Measurements from ENCODE around the gene RGPD8.
"Not testable (repeated sequence)": the region's sequence is repeated elsewhere in the genome, so short reads cannot be mapped to it uniquely, and the experiment has no call there.

The RGPD8 gene

DNA sequence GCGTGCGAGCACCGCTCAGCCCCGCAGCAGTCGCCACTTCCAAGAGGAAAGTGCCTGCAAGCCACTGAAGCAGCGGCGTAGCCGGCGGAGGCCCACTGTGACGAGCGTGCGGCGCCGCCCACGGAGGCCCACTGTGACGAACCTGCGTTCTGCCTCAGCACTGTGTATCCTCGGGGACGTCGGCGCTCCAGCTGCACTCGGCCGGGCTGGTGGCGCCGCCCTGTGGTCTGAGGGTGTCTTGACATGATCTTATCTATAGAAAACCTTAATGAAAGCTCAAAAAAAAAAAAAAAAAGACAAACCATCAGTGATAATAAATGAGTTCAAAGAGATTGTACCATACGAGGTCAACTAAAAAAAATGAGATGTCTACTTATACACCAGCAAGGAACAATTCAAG, at the start of gene RGPD8:
Gene RGPD8, minus strand, starts transcription at position 166 of the 400 bp plus-strand sequence. CDS start 192 bp downstream, outside the sequence.
- DNase-seq: peak; percentile 90
- in situ Hi-C loops (cut with MboI; ENCODE audit: low pct_unique_long_range_greater_than_20kb, low sequenced_read_pairs): not testable (repeated sequence)

- DNase-seq: no peak
- in situ Hi-C loops (cut with MboI; ENCODE audit: low pct_unique_long_range_greater_than_20kb, low sequenced_read_pairs): no loop called here
These were observed 49.6 kb upstream of the RGPD8 start for GRCh38 chr2:112483042-112483473.

- DNase-seq: peak; percentile 43
These were observed 49.0 kb upstream of the RGPD8 start for GRCh38 chr2:112482309-112483041.

DNA sequence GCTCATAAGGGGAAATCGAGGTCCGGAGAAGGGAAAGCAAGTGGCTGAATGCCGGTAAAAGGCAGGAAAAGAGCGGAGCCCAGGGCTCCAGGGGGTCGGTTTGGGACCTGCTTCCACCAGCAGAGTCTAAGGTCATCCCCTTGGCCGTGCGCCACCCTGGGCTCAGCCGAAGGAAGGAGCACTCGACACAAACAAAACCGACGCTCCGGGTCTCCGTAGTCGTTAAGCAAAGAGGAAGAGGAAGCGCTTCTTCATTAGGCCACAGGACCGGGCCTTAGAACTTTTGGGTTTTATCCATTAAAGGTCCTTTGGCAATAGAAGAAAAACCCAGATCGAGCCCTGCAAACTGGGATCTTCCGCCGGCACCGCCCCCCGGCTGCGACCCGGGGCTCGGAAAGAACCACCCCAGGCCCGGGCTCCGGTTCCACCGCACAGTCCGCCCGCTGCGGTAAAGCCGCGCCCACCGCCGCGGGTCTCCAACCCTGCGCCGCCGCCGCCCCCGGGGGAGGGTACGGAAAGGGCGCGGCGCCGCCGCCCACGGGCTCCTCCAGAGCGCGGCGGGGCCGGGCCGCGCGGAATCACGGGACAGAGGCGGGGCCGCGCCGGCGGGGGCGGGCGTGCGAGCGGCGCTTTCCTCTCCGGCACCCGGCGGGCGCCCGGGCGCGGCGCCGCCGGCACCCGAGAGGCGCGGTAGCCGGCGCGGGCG, 48.2 kb upstream of the RGPD8 start, which contains the start of gene TTL:
Gene TTL, plus strand, starts transcription at position 629 of the 706 bp plus-strand sequence. CDS start 189 bp downstream, outside the sequence.
- in situ Hi-C loops (cut with MboI; ENCODE audit: low pct_unique_long_range_greater_than_20kb, low sequenced_read_pairs): no loop called here
- peak; percentile 77 for DNase-seq

More at GRCh38 chr2:112482309-112483041, 49.0 kb upstream of the RGPD8 start:
- in situ Hi-C loops (cut with MboI; ENCODE audit: low pct_unique_long_range_greater_than_20kb, low sequenced_read_pairs): no loop called here

- in situ Hi-C loops (cut with MboI; ENCODE audit: low pct_unique_long_range_greater_than_20kb, low sequenced_read_pairs): no loop called here
- peak; percentile 87 for DNase-seq
These were observed 47.6 kb upstream of the RGPD8 start for GRCh38 chr2:112481050-112481527.

GRCh38 chr2:112480530-112481049, 47.1 kb upstream of the RGPD8 start:
- in situ Hi-C loops (cut with MboI; ENCODE audit: low pct_unique_long_range_greater_than_20kb, low sequenced_read_pairs): no loop called here

GRCh38 chr2:112476434-112476833, 43.0 kb upstream of the RGPD8 start:
- DNase-seq: no peak
- in situ Hi-C loops (cut with MboI; ENCODE audit: low pct_unique_long_range_greater_than_20kb, low sequenced_read_pairs): no loop called here

More at GRCh38 chr2:112480530-112481049, 47.1 kb upstream of the RGPD8 start:
- no peak for DNase-seq

DNA sequence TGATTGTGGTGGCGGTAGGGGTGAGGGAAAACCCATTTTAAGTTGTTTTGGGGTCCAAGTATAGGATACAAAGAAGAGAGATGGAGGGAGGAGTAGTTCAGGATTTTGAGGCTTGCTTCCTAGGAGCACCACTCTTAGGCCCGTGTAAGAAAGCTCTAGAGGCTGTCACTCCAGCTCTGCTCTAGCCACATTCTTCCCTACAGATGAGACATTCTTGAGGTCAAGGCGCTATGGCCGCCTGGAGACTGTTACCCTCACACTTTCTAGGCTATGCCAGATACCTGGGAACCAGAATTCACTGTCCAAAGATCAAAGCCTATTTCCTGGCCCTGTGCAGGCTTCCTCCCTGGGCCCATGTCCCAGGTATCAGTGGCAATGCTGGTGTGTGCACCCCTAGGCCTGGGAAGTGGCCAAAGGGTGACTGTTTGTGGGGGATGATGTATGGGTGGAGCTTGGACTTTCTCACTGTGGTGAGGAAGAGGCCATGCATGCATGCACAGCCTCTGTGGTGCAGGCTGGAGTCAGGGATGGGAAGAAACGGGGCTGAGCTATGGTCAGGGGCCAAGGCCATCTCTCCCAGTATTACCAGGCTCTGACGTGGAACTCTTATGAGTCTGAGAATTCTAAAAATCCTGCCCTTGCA, 41.5 kb upstream of the RGPD8 start:
- in situ Hi-C loops (cut with MboI; ENCODE audit: low pct_unique_long_range_greater_than_20kb, low sequenced_read_pairs): no loop called here
- DNase-seq: no peak

- DNase-seq: no peak
- in situ Hi-C loops (cut with MboI; ENCODE audit: low pct_unique_long_range_greater_than_20kb, low sequenced_read_pairs): no loop called here
These were observed 39.3 kb upstream of the RGPD8 start for GRCh38 chr2:112472547-112473263.

DNA sequence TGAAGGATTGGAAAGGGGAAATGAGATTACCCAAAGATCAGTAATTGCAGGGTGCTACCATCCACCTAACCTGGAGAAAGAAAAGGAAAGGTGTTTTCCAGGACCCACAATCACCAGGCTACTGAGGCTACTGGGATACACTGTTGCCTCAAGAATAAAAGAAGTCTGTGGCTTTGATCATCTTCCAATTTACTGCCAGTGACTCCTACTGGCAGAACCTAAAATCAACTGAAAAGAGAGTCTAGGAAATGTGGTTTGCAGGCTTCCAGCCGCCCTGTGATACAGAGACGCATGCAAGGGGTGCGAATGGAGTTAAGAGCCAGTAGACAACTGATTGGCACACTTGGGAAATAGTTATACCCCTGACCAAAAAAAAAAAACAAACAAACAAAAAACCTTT, 31.9 kb upstream of the RGPD8 start:
- DNase-seq: peak; percentile 42
- in situ Hi-C loops (cut with MboI; ENCODE audit: low pct_unique_long_range_greater_than_20kb, low sequenced_read_pairs): no loop called here

DNA sequence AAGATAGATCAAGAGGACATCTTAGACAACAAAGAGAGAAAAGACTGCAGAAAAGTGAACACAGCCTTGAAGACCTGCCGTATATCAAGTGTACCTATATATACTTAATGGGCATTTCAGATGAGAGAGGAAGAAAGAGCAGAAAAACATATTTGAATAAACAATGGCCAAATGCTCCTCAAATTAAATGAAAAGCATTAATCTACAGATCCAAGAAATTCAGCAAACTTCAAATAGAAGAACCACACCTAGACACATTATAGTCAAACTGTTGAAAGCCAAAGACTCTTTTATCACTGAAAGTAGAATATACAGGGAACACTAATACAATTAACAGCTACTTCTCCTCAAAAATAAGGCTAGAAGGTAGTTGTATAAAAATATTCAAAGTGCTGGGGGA, 29.8 kb upstream of the RGPD8 start:
- no peak for DNase-seq
- in situ Hi-C loops (cut with MboI; ENCODE audit: low pct_unique_long_range_greater_than_20kb, low sequenced_read_pairs): no loop called here

DNA sequence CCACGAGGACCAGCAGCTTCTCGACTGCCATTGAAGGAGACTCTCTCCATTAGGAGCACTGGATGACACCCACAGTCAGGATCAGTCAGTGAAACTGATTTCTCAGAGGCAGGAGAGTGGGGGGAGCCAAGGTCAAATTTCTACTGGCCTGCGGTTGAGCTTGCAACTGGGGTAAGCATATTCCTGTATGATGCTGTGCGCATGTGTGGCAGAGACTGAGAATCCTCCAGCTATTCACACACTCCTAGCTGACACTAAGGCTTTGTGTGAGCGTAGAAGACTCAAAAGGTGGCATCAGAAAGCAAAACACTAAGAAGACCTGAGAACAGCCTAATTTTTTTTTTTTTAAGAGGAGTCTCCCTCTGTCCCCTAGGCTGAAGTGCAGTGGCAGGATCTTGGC, 28.7 kb upstream of the RGPD8 start:
- in situ Hi-C loops (cut with MboI; ENCODE audit: low pct_unique_long_range_greater_than_20kb, low sequenced_read_pairs): no loop called here
- DNase-seq: no peak

DNA sequence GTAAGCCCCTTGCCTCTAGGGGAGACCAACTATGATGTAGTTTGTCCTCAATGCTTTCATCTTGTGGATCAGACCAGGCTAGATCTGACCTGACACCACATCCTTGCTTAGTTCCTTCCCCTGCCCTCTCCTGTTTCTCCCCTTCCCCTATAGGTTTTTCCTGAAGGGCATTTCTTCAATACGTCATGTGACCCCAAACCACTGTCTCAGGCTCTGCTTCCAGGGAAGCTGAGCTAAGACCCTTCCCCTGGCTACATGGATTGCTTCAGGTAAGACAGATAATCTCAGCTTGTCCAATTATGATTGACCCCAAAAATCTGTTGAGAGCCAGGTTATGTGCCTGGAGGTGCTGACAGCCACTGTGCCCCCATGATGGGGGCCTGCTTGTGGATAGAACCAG, 25.9 kb upstream of the RGPD8 start:
- DNase-seq: no peak
- in situ Hi-C loops (cut with MboI; ENCODE audit: low pct_unique_long_range_greater_than_20kb, low sequenced_read_pairs): no loop called here

DNA sequence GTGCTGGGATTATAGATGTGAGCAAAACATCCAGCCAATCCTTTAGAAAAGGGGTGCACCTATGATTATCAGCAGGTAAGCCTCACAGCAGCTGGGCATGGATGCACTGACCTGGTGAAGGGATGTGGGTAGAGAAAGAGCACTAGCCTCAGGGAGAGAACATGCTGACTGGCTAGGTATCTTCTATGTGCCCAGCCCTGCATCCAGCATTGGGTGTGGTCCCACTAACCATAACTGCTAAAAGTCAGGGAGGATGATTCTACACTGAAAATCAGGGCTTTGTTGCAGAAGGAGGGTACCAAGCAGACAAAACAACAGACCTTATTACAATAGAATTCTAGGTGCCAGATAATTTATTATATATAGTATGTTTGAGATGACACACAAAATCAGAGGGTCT, 21.1 kb upstream of the RGPD8 start:
- no peak for DNase-seq

DNA sequence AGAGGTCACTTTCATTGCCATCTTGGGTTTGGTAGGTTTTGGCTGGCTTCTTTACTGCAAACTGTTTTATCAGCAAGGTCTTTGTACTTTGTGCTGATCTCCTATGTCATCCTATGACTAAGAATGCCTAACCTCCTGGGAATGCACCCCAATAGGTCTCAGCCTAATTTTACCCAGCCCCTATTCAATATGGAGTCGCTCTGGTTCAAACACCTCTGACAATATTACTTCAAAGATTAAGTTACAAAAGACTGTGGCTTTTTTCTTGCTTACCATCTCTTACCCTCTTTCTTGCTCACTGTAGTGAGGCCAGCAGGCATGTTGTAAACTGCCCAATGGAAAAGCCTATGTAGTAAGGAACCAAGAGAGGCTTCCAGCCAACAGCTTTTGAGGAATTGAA, 17.9 kb upstream of the RGPD8 start:
- DNase-seq: no peak
- in situ Hi-C loops (cut with MboI; ENCODE audit: low pct_unique_long_range_greater_than_20kb, low sequenced_read_pairs): no loop called here

More for the DNA sequence above, 21.1 kb upstream of the RGPD8 start:
- in situ Hi-C loops (cut with MboI; ENCODE audit: low pct_unique_long_range_greater_than_20kb, low sequenced_read_pairs): no loop called here

DNA sequence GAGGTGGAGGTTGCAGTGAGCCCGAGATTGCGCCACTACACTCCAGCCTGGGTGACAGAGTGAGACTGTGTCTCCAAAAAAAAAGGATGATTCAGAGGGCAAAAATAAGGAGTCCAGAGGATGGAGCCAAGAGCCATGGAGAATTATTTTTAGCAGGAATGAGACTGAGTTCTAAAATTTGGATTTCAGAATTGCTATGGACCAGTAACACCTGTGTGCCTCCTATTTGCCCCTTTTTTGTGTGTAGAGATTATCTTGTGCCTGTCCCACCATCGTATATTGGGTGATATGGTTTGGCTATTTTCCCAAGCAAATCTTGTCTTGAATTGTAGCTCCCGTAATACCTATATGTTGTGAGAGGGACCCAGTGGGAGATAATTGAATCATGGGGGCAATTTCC, 16.4 kb upstream of the RGPD8 start:
- no peak for DNase-seq
- in situ Hi-C loops (cut with MboI; ENCODE audit: low pct_unique_long_range_greater_than_20kb, low sequenced_read_pairs): no loop called here

- in situ Hi-C loops (cut with MboI; ENCODE audit: low pct_unique_long_range_greater_than_20kb, low sequenced_read_pairs); DNase-seq: not testable (repeated sequence)
These were observed 10.8 kb upstream of the RGPD8 start for GRCh38 chr2:112444256-112444655.

GRCh38 chr2:112438603-112439261, 5.3 kb upstream of the RGPD8 start:
- DNase-seq; in situ Hi-C loops (cut with MboI; ENCODE audit: low pct_unique_long_range_greater_than_20kb, low sequenced_read_pairs): not testable (repeated sequence)

Measured in KBM-7 (cell line).